NCI-H1417 treated with DMSO at 0.1 percent for 48 hours (cell line): Measurements from ENCODE around the gene C14orf119.

Experiments used
- DNase-seq: peaks from one replicate; lab custom pipeline; 2025; lab: John Stamatoyannopoulos, UW

The C14orf119 gene

GRCh38 chr14:23095196-23096108, at the start of gene C14orf119:
C14orf119 (plus strand) TSS chr14:23095505; CDS start chr14:23097659, 2,154 bp downstream.
- no peak for DNase-seq

- no peak for DNase-seq
These were observed 48.2 kb upstream of the C14orf119 start for GRCh38 chr14:23047034-23047634.

DNA sequence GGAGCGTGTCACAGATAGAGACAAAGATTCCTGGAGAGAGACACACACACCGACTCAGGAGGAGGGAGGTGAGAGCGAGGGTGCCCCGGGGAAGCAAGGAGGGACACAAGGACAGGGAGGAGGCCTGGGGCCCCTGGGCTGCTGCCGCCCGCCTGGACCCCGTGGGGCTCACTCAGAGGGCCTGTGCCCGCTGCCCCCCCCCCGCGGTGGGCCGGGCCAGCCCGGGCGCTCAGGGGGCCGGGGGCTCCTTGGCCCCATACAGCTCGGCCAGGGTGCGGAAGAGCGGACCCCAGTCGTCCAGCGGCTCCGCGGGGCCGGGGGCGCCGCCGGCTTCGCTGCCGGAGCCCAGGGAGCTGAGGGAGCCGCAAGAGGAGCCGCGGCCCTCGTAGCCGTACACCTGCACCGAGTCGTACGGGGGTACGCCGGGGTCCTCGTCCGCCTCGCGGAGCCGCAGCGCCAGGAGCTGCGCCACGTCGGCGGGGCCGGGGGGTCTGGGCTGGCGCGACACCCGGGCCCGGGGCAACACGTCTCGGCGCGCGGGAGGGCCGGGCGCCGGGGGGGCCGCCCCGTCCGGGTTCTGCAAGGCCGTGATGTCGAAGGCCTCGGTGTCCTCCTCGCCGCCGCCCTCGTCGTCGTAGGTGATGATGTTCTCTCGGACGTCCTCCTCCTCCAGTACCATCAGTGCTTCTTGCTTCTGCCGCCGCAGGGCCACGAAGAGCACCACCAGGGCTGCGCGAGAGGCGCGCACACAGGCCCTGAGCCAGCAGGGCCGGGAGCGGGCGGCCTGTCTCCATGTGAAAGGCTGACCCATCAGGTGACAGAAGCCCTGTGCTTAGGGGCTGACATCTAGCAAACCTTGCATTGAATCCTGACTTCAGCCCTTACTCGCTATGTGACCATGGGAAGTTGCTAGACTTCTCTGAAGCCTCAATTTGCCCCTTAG, 47.3 kb upstream of the C14orf119 start:
- no peak for DNase-seq

- DNase-seq, result no peak
These were observed 46.3 kb upstream of the C14orf119 start for GRCh38 chr14:23049011-23049410.

- DNase-seq, result no peak
These were observed 43.9 kb upstream of the C14orf119 start for GRCh38 chr14:23051141-23052057.

- DNase-seq, result no peak
These were observed 43.1 kb upstream of the C14orf119 start for GRCh38 chr14:23052182-23052623.

DNA sequence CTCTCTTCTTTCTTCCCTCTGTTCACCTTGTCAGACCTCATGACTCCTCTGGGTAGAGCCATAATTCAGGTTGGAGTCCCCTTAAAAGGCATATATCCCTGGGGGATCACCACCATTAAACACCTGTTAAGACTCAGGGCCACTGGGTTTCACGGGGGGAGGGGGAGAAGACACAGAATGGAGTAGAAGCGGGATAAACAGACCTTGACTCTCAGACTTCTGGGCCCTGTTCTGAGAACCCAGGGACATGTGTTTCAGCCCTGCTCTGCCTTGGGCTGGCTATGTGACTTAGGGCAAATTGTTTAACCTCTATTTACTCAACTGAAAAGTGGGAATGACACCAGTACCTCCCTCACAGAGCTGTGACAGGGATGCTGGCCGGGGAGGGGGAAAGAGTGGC, 42.6 kb upstream of the C14orf119 start:
- no peak for DNase-seq

- no peak for DNase-seq
These were observed 41.9 kb upstream of the C14orf119 start for GRCh38 chr14:23053426-23053825.

DNA sequence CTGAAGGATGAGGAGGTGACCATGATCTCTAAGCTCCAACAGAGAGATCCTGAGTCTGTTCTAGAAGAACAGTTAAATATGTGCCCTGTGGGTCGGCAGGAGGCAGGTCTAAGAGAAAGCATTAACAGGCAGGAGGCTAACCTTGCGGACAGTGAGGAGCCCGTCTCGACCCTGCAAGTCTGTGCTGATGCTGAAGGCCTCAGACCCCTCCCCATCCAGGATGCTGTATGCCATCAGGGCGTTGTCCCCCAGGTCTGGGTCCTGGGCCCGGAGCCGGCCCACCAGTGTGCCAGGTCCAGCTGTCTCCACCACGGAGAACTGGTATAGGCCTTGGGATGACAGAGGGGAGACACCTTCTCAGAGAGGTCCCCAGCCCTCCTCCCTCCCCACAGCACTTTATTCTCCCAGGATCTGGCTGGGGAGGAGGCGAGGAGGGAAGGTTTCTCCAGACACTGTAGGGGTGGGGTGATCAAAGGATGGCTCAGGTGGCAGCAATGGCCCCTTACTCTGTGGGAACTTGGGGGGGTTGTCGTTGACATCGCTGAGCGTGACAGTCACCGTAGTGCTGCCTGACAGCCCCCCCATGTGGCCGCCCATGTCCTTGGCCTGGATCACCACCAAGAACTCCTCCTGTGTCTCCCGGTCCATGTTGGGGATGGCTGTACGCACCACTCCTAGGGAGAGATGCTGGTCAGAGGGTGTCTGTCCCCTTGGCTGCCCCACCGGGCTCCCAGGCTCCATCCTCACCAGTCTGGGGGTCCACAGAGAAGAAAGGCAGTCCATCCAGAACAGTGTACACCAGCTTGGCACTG, 41.1 kb upstream of the C14orf119 start:
- DNase-seq, result no peak

DNA sequence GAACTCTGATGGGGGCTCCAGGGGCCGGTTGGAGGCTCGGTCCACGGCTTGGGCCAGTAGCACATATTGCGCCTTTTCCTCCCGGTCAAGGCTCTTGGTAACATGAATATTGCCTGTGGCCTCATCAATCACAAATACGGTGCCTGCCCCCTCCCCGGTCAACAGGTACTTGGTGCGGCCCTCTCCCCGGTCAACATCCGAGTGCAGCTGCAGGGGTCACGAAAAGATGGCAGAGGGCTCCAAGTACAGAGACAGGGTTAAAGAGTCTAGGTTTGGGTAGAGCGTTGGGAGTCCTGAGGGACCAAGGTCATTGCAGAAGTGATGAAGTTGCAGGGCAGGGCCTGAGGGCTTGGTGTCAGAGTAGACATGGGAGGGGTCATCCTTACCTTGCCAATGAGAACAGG, 40.2 kb upstream of the C14orf119 start:
- no peak for DNase-seq

GRCh38 chr14:23055621-23056144, 39.6 kb upstream of the C14orf119 start:
- no peak for DNase-seq

- no peak for DNase-seq
These were observed 39.0 kb upstream of the C14orf119 start for GRCh38 chr14:23056145-23056955.

DNA sequence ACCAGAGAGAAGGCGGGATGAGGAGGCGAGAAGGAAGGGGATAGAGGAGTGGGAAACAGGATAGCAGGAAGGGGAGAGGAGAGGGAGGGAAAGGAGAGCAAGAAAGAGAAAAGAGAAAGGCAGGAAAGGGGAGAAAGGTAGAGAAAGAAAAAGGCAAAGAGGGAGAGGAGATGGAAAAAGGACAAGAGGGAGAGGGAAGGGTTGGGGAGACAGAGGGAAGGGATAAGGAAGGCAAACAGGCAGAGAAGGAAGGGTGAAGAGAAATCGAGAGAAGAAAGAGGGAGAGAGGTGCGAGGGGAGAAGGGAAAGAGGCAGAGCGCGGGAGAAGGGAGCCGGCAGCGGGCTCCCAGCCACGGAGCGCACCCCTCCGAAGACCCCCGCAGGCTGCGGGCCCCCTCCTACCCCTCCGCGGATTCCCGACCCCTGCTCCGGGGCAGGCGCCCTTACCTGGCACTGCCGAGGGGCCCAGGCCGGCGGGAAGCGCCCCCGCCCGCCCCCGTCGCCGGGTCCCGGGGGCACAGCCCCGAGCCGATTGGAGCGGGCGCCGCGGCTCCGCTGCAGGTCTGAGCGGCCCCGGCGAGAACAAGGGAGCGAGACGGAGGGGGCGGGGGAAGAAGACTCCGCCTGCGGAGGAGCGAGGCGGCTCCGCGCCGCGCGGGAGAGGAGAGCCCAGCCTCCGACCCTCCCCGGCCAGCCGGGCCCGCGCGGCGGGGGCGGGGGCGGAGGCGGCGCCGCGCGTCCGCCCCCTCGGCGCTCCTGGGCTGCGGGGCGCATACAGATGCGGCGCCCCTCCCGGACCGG, 38.1 kb upstream of the C14orf119 start, which contains the start of gene CDH24:
Gene CDH24 (minus strand): TSS at position 565 of the 801 bp plus-strand sequence. CDS start 1,787 bp downstream, outside the sequence.
- DNase-seq, result no peak

- no peak for DNase-seq
These were observed 37.3 kb upstream of the C14orf119 start for GRCh38 chr14:23057757-23058653.

- no peak for DNase-seq
These were observed 36.4 kb upstream of the C14orf119 start for GRCh38 chr14:23058654-23059504.
